C4-2B (cell line): Measurements from ENCODE around the gene TBC1D12.

ENCODE experiments used
- H3K27ac ChIP-seq: fragments of 450-650 bp; 2 replicates; pipeline ENCODE4 v1.5.1; 2017
- CTCF ChIP-seq: fragments of 450-650 bp; conservative IDR thresholded peaks from 2 replicates; pipeline ENCODE4 v1.5.1; 2017; ENCODE audit warnings: mild to moderate bottlenecking
- ZFX ChIP-seq: fragments of 450-650 bp; IDR thresholded peaks from 2 replicates; pipeline ENCODE4 v1.6.1; 2017

TBC1D12 gene

DNA sequence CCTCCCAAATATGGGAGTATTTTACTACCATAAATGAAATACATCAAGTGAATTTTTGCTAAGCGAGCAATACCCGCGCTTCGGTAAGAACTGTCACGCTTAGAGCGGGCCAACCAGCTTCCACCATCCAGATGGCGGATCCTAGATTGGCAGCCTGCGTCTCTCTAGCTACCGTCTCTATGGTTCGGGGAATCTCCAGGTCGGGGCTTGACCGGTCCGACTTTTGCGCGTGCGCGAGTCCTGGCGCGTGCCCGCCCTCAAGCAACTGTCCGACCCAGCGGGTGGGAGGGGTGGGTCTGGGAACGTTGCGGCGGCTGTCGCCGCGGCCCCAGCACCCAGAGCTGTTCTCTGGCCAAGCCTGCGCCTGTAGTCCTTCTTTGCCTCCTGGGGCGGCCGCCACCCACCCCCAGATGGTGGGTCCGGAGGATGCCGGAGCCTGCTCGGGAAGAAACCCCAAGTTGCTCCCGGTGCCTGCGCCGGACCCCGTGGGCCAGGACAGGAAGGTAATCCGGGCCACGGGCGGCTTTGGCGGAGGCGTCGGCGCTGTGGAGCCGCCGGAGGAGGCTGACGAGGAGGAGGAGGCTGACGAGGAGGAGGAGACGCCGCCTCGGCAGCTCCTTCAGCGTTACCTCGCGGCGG lies at the start of gene TBC1D12:
TSS of gene TBC1D12 (plus strand) at position 338 of the 639 bp plus-strand sequence. CDS start at position 411, 73 bp downstream.
- peak within 1 kb of the TSS; percentile 97 for H3K27ac ChIP-seq
- TF ChIP-seq ZFX (no peak), CTCF (no peak)

GRCh38 chr10:94353336-94353735 lies 49.0 kb upstream of the TBC1D12 start:
- no peak overlapping the region for H3K27ac ChIP-seq
- TF ChIP-seq ZFX: no peak
- TF ChIP-seq CTCF: no peak

DNA sequence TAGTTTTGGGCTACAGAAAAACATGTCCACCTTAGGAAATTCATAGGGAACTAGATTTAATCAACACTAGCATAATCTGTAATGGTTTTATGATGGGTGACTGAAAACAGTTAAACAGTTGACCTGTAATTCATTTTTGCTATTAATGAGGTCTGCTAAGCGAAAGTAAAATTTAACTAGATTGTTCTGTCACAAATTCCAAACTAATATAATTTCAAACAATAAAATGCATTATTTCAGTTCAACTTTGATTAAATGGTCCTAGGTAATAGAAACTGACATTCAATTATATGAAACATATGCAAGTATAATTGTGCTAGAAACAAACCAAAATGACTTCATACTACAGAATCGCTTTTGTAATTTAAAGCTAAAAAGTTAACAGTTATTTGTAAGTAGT lies 46.5 kb upstream of the TBC1D12 start:
- TF ChIP-seq ZFX: no peak
- TF ChIP-seq CTCF: no peak
- H3K27ac ChIP-seq: no peak overlapping the region

DNA sequence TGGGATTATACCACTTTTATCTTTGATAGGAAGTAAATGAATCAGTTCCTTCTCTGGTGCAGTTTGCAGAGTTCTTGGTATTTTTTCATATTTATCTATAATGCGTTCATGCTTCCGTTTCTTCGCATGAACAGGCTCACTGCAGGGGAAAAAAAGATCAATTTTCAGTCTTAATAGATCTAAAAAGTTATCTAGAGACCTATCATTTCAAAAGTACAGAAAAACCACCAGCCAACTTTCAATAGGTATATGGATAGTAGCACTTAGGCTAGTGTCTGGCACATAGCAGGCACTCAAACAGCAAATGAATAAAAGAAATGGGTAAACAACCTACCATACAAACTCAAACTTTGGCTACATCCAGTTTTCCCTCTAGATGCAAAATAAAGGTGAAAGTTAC lies 45.1 kb upstream of the TBC1D12 start:
- TF ChIP-seq ZFX (no peak), CTCF (no peak)
- H3K27ac ChIP-seq: no peak overlapping the region

DNA sequence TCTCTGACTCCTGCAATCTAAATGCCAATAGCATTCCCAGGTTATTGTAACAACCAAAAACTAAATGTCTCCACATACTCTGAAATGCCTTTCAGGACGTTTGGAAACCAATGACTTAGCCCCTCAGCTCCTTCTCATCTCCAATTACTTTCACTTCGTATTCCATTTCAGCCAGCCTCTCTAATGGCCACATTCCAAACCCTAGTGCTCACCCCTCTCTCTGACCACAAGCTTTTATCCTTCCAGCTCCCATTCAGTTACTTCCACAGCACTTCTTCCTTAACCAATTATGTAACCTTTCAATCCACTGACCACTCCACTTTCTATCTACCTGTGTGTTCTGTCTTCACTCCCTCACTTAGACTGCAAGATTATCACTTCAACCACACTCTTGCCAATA lies 43.9 kb upstream of the TBC1D12 start:
- no peak overlapping the region for H3K27ac ChIP-seq

GRCh38 chr10:94361171-94361794 lies 41.1 kb upstream of the TBC1D12 start:
- TF ChIP-seq CTCF (no peak), ZFX (no peak)
- H3K27ac ChIP-seq: no peak overlapping the region

More for the DNA sequence above, 43.9 kb upstream of the TBC1D12 start:
- TF ChIP-seq ZFX (no peak), CTCF (no peak)

DNA sequence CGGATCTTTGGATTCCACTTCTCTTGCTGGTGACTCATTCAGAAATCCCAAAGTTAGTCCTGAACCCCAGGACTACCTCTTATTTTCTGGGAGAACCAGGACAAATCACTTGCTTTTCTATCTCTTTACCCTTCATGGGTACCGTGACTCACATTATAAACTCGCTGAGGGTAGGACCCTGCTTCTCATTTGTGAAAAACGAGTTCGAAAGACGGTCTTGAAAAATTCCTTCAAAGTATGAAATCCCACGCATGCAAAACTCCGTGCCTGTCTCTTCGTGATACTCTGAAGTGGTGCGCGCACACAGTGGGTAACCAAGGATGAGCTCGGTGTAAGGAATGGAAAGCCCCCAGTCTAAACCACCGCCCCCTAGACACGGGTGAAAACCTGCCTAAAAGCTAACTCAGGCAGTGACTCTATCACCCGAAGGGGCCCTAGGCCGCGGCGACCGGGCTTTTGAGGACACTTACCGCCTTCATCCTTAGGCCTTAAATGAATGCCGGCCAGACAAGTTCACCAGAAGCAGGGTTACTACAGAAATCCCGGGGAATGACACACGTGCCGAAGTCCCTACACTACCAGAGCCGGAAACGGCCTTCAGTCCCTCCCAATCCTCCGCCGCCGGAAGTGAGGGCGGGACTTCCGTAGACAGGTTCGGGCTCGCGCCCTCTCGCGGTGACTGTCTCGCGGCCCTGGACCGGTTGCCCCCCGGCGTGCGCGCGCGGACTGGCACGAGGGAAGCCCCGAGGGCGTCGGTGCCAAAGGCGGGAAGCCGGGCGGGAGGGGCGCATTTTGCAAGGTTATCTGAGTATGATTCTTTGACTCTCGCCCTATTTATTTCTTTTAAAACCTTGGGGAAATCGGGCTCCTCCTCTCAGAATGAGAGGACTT lies 39.7 kb upstream of the TBC1D12 start, which contains the start of gene NOC3L:
TSS of gene NOC3L (minus strand) at position 580 of the 891 bp plus-strand sequence. CDS start at position 479, 101 bp downstream.
- peak; percentile 75 for TF ChIP-seq CTCF
- no peak for TF ChIP-seq ZFX
- peak within 1 kb of the TSS; percentile 67 for H3K27ac ChIP-seq
